Measurements from ENCODE around the gene PRDM11. TPM values are rescaled to one million over a fixed set of nuclear protein-coding genes. Genes with fewer than 3 reads are reported as not detected.

Gene PRDM11
- total and polyA plus RNA-seq, 2 of the 8 experiments (the other 6 are each of a cell fraction or from before 2014, with no cell fraction given): 3.6 to 11.7 TPM

DNA sequence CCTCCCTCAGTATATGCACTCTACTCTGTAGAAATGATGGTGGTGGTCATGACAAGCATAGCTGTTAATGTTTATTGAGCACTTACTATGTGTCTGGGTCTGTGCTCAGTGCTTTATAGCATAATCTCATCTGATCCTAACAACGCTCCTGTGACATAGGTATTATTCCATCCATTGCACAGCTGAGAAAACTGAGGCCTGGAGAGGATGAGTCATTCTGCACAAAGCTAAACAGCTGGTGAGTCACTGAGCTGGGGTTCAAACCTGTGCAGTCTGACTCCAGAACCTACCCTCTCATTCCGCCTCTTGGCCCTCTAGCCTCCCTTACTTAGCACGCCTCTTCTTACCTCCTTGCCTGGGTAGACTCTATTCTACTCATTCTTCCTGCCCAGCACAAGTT, 41.7 kb downstream of the PRDM11 start:
- Histone ChIP-seq H3K9ac (replicated peaks in 1 of 4; ENCODE audit: extremely low read depth in 1 of 4, low read depth in 3 of 4, low read length in 3 of 4) (no peak overlapping the region), H4K8ac (ENCODE audit: extremely low read depth, insufficient read depth, low read length) (no peak overlapping the region), H2BK12ac (ENCODE audit: low read depth, low read length) (no peak overlapping the region), H3K4me2 (ENCODE audit: insufficient read depth in 1 of 2, low read depth in 2 of 2, low read length in 2 of 2) (no peak overlapping the region), H2BK5ac (ENCODE audit: low read depth, low read length) (no peak overlapping the region), H3K36me3 (ENCODE audit: control insufficient read depth in 2 of 4, insufficient read depth in 4 of 4, low read length in 3 of 4) (peaks cover 0 to 3% (median 0%) of the 10 kb centered on the region in 4 experiments; a peak in 3 of 8 replicates), H4K91ac (replicated peaks; ENCODE audit: insufficient read length, low read length) (no peak overlapping the region), H3K27me3 (replicated peaks in 1 of 4; ENCODE audit: control insufficient read depth in 3 of 4, extremely low read depth in 1 of 4, insufficient read depth in 3 of 4, low read length in 3 of 4) (no peaks in the 10 kb centered on the region), H4K20me1 (replicated peaks in 1 of 2; ENCODE audit: control insufficient read depth in 1 of 2, insufficient read depth in 2 of 2, low read length in 2 of 2) (peaks cover 0 to 1% of the 10 kb centered on the region in 2 experiments), H3K4ac (replicated peaks; ENCODE audit: insufficient read length, low read depth, low read length) (no peak overlapping the region), H3K9me3 (ENCODE audit: insufficient read depth in 2 of 2, low read depth in 1 of 2, low read length in 1 of 2) (no peaks in the 10 kb centered on the region; a peak in 1 of 4 replicates), H3K4me1 (replicated peaks in 1 of 4; ENCODE audit: control insufficient read depth in 3 of 4, insufficient read depth in 4 of 4, low read length in 3 of 4) (no peaks in the 10 kb centered on the region), H3K18ac (ENCODE audit: extremely low read depth, low read length) (no peak overlapping the region), H2AFZ (ENCODE audit: low read length) (no peak overlapping the region), H3K23ac (ENCODE audit: insufficient read length) (no peak overlapping the region), H4K5ac (ENCODE audit: insufficient read length, low read depth, low read length) (no peak overlapping the region), H3K56ac (replicated peaks; ENCODE audit: insufficient read length, low read depth, low read length) (no peak overlapping the region), H3K14ac (ENCODE audit: insufficient read length) (no peak overlapping the region), H3K4me3 (ENCODE audit: extremely low read depth in 1 of 4, insufficient read depth in 2 of 4, low read depth in 3 of 4, low read length in 4 of 4) (no peak overlapping the region), H2BK120ac (replicated peaks; ENCODE audit: low read depth, low read length) (no peak overlapping the region), H2BK20ac (ENCODE audit: low read length) (no peak overlapping the region), H3K79me1 (ENCODE audit: low read depth, low read length) (0 out of 2 replicates have a peak, but pooled peaks cover 2% of the 10 kb centered on the region), H3K23me2 (ENCODE audit: low read depth, low read length) (no peaks in the 10 kb centered on the region), H3K79me2 (ENCODE audit: control insufficient read depth in 1 of 2, insufficient read depth in 2 of 2, low read length in 2 of 2) (no peaks in the 10 kb centered on the region), H3K27ac (ENCODE audit: low read depth, low read length) (no peak overlapping the region), H2AK5ac (ENCODE audit: low read depth, low read length) (no peak overlapping the region), H2BK15ac (ENCODE audit: low read length) (no peak overlapping the region)
- DNase-seq (ENCODE audit: low read depth in 1 of 2, low spot score in 2 of 2) (no peak), FAIRE-seq (no peak)
- ChIA-PET POLR2A (ENCODE audit: partially characterized antibody) (no interaction called here), CTCF (ENCODE audit: partially characterized antibody) (interaction anchor here (1.0 to 1.8 kb wide), 5 partner anchors 10 to 143 kb away, joined by 3 to 5 read pairs (median 3); no protein-coding TSS in a partner anchor)
- WGBS, 2 experiments (ENCODE audit: extremely low coverage in 1 of 2, insufficient coverage in 1 of 2, insufficient read length in 1 of 2, insufficient replicate concordance in 2 of 2, low coverage in 1 of 2, low lambda C conversion rate in 2 of 2, missing lambda C conversion rate in 1 of 2): 88% methylated on average over 3 of the region's 3 CpGs; no CpG with 5 or more reads in 1 of the 2 experiments
- TF ChIP-seq EZH2 (IDR thresholded peaks at IDR 0.05; ENCODE audit: low read depth, low read length, severe bottlenecking) (no peak), TAF1 (IDR thresholded peaks at IDR 0.05; ENCODE audit: low read depth, low read length) (no peak), POLR2A (IDR thresholded peaks at IDR 0.05; ENCODE audit: control extremely low read depth in 1 of 2, low read depth in 2 of 2, low read length in 2 of 2) (no peak), RAD21 (IDR thresholded peaks at IDR 0.05 in 1 of 2, conservative IDR thresholded peaks at IDR 0.05 in 1 of 2; ENCODE audit: low read depth in 2 of 2, low read length in 2 of 2) (no peak), TBP (IDR thresholded peaks at IDR 0.05; ENCODE audit: low read depth, low read length) (no peak), SUZ12 (IDR thresholded peaks at IDR 0.05; ENCODE audit: low read length) (no peak), BCL11A (IDR thresholded peaks at IDR 0.05; ENCODE audit: low read depth in 2 of 2, low read length in 2 of 2) (no peak), JUND (IDR thresholded peaks at IDR 0.05; ENCODE audit: low read length) (no peak), MAFK (IDR thresholded peaks at IDR 0.05; ENCODE audit: low read depth, low read length) (no peak), SP2 (IDR thresholded peaks at IDR 0.05; ENCODE audit: low read length) (no peak), ASH2L (IDR thresholded peaks at IDR 0.05; ENCODE audit: low read length) (no peak), RFX5 (IDR thresholded peaks at IDR 0.05; ENCODE audit: borderline replicate concordance, low read depth, low read length) (no peak), GTF2F1 (IDR thresholded peaks at IDR 0.05; ENCODE audit: borderline replicate concordance, low read depth, low read length) (no peak)
- TF ChIP-seq, protein P1, sequence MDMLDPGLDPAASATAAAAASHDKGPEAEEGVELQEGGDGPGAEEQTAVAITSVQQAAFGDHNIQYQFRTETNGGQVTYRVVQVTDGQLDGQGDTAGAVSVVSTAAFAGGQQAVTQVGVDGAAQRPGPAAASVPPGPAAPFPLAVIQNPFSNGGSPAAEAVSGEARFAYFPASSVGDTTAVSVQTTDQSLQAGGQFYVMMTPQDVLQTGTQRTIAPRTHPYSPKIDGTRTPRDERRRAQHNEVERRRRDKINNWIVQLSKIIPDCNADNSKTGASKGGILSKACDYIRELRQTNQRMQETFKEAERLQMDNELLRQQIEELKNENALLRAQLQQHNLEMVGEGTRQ (IDR thresholded peaks at IDR 0.05; ENCODE audit: low read length): no peak

All from H1 (cell line).